ENCODE results near the gene FCHSD2.

FCHSD2 gene

GRCh38 chr11:73095613-73096012 is 46.5 kb downstream of the FCHSD2 start:
- TF ChIP-seq SUZ12 (IDR thresholded peaks at IDR 0.05) = no peak
- no peak for TF ChIP-seq L3MBTL2 (conservative IDR thresholded peaks at IDR 0.05)
- TF ChIP-seq TARDBP (IDR thresholded peaks at IDR 0.05) = no peak
- TF ChIP-seq ELF4 (IDR thresholded peaks at IDR 0.05) = no peak
- no peak for TF ChIP-seq HDGF (IDR thresholded peaks at IDR 0.05; ENCODE audit: borderline replicate concordance)
- TF ChIP-seq PKNOX1 (IDR thresholded peaks at IDR 0.05) = no peak
- no peak for TF ChIP-seq CTBP1 (IDR thresholded peaks at IDR 0.05; ENCODE audit: borderline replicate concordance)
- TF ChIP-seq FOXK2 (IDR thresholded peaks at IDR 0.05) = no peak
- no peak for TF ChIP-seq FOXM1 (IDR thresholded peaks at IDR 0.05; ENCODE audit: borderline replicate concordance)
- no peak for TF ChIP-seq ARNT (IDR thresholded peaks at IDR 0.05)
- POLR2A ChIA-PET = no interaction called here
- DNase-seq (ENCODE audit: extremely low spot score) = no peak
- CTCF ChIA-PET = no interaction called here

GRCh38 chr11:73091521-73092305 is 50.4 kb downstream of the FCHSD2 start:
- TF ChIP-seq FOXM1 (IDR thresholded peaks at IDR 0.05; ENCODE audit: borderline replicate concordance) (no peak), ELF4 (IDR thresholded peaks at IDR 0.05) (no peak), FOXK2 (IDR thresholded peaks at IDR 0.05) (no peak), HDGF (IDR thresholded peaks at IDR 0.05; ENCODE audit: borderline replicate concordance) (no peak), PKNOX1 (IDR thresholded peaks at IDR 0.05) (no peak), SP1 (IDR thresholded peaks at IDR 0.05) (no peak), TARDBP (IDR thresholded peaks at IDR 0.05) (no peak), FOXA1 (IDR thresholded peaks at IDR 0.05) (no peak), NFRKB (IDR thresholded peaks at IDR 0.05) (no peak), LEF1 (IDR thresholded peaks at IDR 0.05; ENCODE audit: borderline replicate concordance) (no peak), L3MBTL2 (conservative IDR thresholded peaks at IDR 0.05) (no peak), BHLHE40 (IDR thresholded peaks at IDR 0.05; ENCODE audit: borderline replicate concordance) (no peak), SUZ12 (IDR thresholded peaks at IDR 0.05) (no peak), ZNF384 (IDR thresholded peaks at IDR 0.05) (no peak)
- no peak for DNase-seq (ENCODE audit: extremely low spot score)
- POLR2A ChIA-PET = no interaction called here
- CTCF ChIA-PET = no interaction called here

GRCh38 chr11:73087730-73088129 is 54.4 kb downstream of the FCHSD2 start:
- CTCF ChIA-PET = no interaction called here
- POLR2A ChIA-PET = no interaction called here
- DNase-seq (ENCODE audit: extremely low spot score) = no peak
- TF ChIP-seq LEF1 (IDR thresholded peaks at IDR 0.05; ENCODE audit: borderline replicate concordance) = no peak
- TF ChIP-seq ZNF384 (IDR thresholded peaks at IDR 0.05) = no peak
- no peak for TF ChIP-seq ARNT (IDR thresholded peaks at IDR 0.05)
- no peak for TF ChIP-seq CTBP1 (IDR thresholded peaks at IDR 0.05; ENCODE audit: borderline replicate concordance)
- no peak for TF ChIP-seq HDGF (IDR thresholded peaks at IDR 0.05; ENCODE audit: borderline replicate concordance)
- no peak for TF ChIP-seq NFRKB (IDR thresholded peaks at IDR 0.05)

GRCh38 chr11:73085189-73085875 is 56.8 kb downstream of the FCHSD2 start:
- ChIA-PET POLR2A (no interaction called here), CTCF (no interaction called here)
- no peak for DNase-seq (ENCODE audit: extremely low spot score)
- TF ChIP-seq TARDBP (IDR thresholded peaks at IDR 0.05) = no peak
- TF ChIP-seq SP1 (IDR thresholded peaks at IDR 0.05) = no peak
- no peak for TF ChIP-seq FOXK2 (IDR thresholded peaks at IDR 0.05)
- TF ChIP-seq FOXA1 (IDR thresholded peaks at IDR 0.05) = no peak
- no peak for TF ChIP-seq NFRKB (IDR thresholded peaks at IDR 0.05)
- no peak for TF ChIP-seq CTBP1 (IDR thresholded peaks at IDR 0.05; ENCODE audit: borderline replicate concordance)
- no peak for TF ChIP-seq ELF4 (IDR thresholded peaks at IDR 0.05)
- no peak for TF ChIP-seq PKNOX1 (IDR thresholded peaks at IDR 0.05)
- TF ChIP-seq LEF1 (IDR thresholded peaks at IDR 0.05; ENCODE audit: borderline replicate concordance) = no peak
- TF ChIP-seq HDGF (IDR thresholded peaks at IDR 0.05; ENCODE audit: borderline replicate concordance) = no peak
- TF ChIP-seq FOXM1 (IDR thresholded peaks at IDR 0.05; ENCODE audit: borderline replicate concordance) = no peak
- no peak for TF ChIP-seq L3MBTL2 (conservative IDR thresholded peaks at IDR 0.05)
- no peak for TF ChIP-seq SUZ12 (IDR thresholded peaks at IDR 0.05)
- TF ChIP-seq ARNT (IDR thresholded peaks at IDR 0.05) = no peak
- TF ChIP-seq BHLHE40 (IDR thresholded peaks at IDR 0.05; ENCODE audit: borderline replicate concordance) = no peak

GRCh38 chr11:73078631-73079030 is 63.5 kb downstream of the FCHSD2 start:
- DNase-seq (ENCODE audit: extremely low spot score) = no peak
- no peak for TF ChIP-seq BHLHE40 (IDR thresholded peaks at IDR 0.05; ENCODE audit: borderline replicate concordance)
- no peak for TF ChIP-seq L3MBTL2 (conservative IDR thresholded peaks at IDR 0.05)
- no peak for TF ChIP-seq ZNF384 (IDR thresholded peaks at IDR 0.05)
- no peak for TF ChIP-seq SUZ12 (IDR thresholded peaks at IDR 0.05)
- TF ChIP-seq SP1 (IDR thresholded peaks at IDR 0.05) = no peak
- TF ChIP-seq CTBP1 (IDR thresholded peaks at IDR 0.05; ENCODE audit: borderline replicate concordance) = no peak
- TF ChIP-seq FOXM1 (IDR thresholded peaks at IDR 0.05; ENCODE audit: borderline replicate concordance) = no peak
- TF ChIP-seq TARDBP (IDR thresholded peaks at IDR 0.05) = no peak
- TF ChIP-seq FOXK2 (IDR thresholded peaks at IDR 0.05) = no peak
- no peak for TF ChIP-seq HDGF (IDR thresholded peaks at IDR 0.05; ENCODE audit: borderline replicate concordance)
- TF ChIP-seq NFRKB (IDR thresholded peaks at IDR 0.05) = no peak
- TF ChIP-seq ELF4 (IDR thresholded peaks at IDR 0.05) = no peak
- TF ChIP-seq ARNT (IDR thresholded peaks at IDR 0.05) = no peak
- no peak for TF ChIP-seq LEF1 (IDR thresholded peaks at IDR 0.05; ENCODE audit: borderline replicate concordance)
- TF ChIP-seq FOXA1 (IDR thresholded peaks at IDR 0.05) = no peak
- POLR2A ChIA-PET = no interaction called here
- CTCF ChIA-PET = interaction anchor here (0.6 to 0.7 kb wide), 2 partner anchors 1231 to 1246 kb away, joined by 3 to 6 read pairs; no protein-coding TSS in a partner anchor
